GM12878 (cell line): ENCODE data around the gene FMN2. TPM values are rescaled to one million over a fixed set of nuclear protein-coding genes. Genes with fewer than 3 reads are reported as not detected.

Experiments
- ATAC-seq: fragments of 200-7000 bp; cut with Tn5 transposase; 3 replicates; pipeline ENCODE4 v1.9.1; 2020; ENCODE audit warnings: mild to moderate bottlenecking, moderate library complexity
- BruUV-seq: library from RNA; stranded (reverse); fragments of 400-500 nt; replicated peaks from 2 replicates; lab custom pipeline; 2021; lab: Mats Ljungman, UMichigan
- CTCF ChIA-PET: fragments of 300-600 bp; sonication (Branson Sonifier 250); formaldehyde crosslinking; extraction: SDS; loops from one replicate; lab custom pipeline; 2021; ENCODE audit warnings: inconsistent platforms; lab: Yijun Ruan, JAX
- POLR2A ChIA-PET: fragments of 350-600 bp; formaldehyde crosslinking; extraction: SDS; loops from one replicate; lab custom pipeline; 2021; ENCODE audit warnings: inconsistent platforms; lab: Charles Lee
- RAD21 ChIA-PET: fragments of 300-600 bp; sonication (Branson Sonifier 250); formaldehyde crosslinking; loops from one replicate; lab custom pipeline; 2023; ENCODE audit warnings: antibody characterized with exemption; ENCODE audit not compliant: unreplicated experiment; lab: Charles Lee
- SMC1A ChIA-PET: fragments of 300-600 bp; sonication (Branson Sonifier 250); formaldehyde crosslinking; loops from one replicate; lab custom pipeline; 2023; ENCODE audit not compliant: unreplicated experiment, uncharacterized antibody; lab: Charles Lee
- DNase-seq: peaks from one replicate; pipeline ENCODE4 v3.0.0-alpha.2; 2011; ENCODE audit warnings: low read depth, low spot score
- FAIRE-seq: peaks from 3 replicates; lab custom pipeline; 2011; peaks lifted over from hg19 to GRCh38; lab: Jason Lieb, UNC
- H2AFZ ChIP-seq: 2 replicates; pipeline ENCODE4 v1.6.0; 2011; ENCODE audit warnings: low read depth, low read length, control low read depth; ENCODE audit not compliant: control insufficient read depth
- H3K27ac ChIP-seq: 2 replicates; pipeline ENCODE4 v1.5.1; 2011; ENCODE audit warnings: control low read depth; ENCODE audit not compliant: control insufficient read depth, insufficient read depth
- H3K27me3 ChIP-seq, 2 experiments: replicated peaks in 1 of 2; 2 replicates each; pipeline versions ENCODE4 v1.6.0 to v1.6.1; 2011; ENCODE audit warnings: low read length in 1 of 2; ENCODE audit not compliant: control insufficient read depth in 2 of 2, insufficient read depth in 2 of 2
- H3K36me3 ChIP-seq, 2 experiments: 2 replicates each; pipeline ENCODE4 v1.5.1; 2011; ENCODE audit warnings: low read length in 1 of 2; ENCODE audit not compliant: control insufficient read depth in 2 of 2, insufficient read depth in 2 of 2
- H3K4me1 ChIP-seq: 2 replicates; pipeline ENCODE4 v1.6.1; 2011; ENCODE audit warnings: mild to moderate bottlenecking, low read length, moderate library complexity, mixed read lengths; ENCODE audit not compliant: control insufficient read depth, insufficient read depth
- H3K4me2 ChIP-seq: 2 replicates; pipeline ENCODE4 v1.6.0; 2011; ENCODE audit warnings: control low read depth; ENCODE audit not compliant: control insufficient read depth, insufficient read depth
- H3K4me3 ChIP-seq: fragments of 200-600 bp; sonication (generic); 2 replicates; pipeline ENCODE4 v1.5.1; 2016
- H3K79me2 ChIP-seq: 2 replicates; pipeline ENCODE4 v1.6.0; 2011; ENCODE audit warnings: low read length; ENCODE audit not compliant: control insufficient read depth, insufficient read depth
- H3K9ac ChIP-seq: 2 replicates; pipeline ENCODE4 v1.8.0; 2011; ENCODE audit warnings: low read length, control low read depth, mixed read lengths; ENCODE audit not compliant: control insufficient read depth, insufficient read depth
- H3K9me3 ChIP-seq: replicated peaks from 3 replicates; pipeline ENCODE4 v1.5.1; 2011; ENCODE audit warnings: mild to moderate bottlenecking, low read length; ENCODE audit not compliant: control insufficient read depth, insufficient read depth
- H4K20me1 ChIP-seq: 2 replicates; pipeline ENCODE4 v1.6.0; 2011; ENCODE audit not compliant: control insufficient read depth, insufficient read depth
- ASH2L ChIP-seq: fragments of 300-600, 200-600 bp; sonication (generic); IDR thresholded peaks from 2 replicates; pipeline ENCODE4 v1.6.1; 2017; ENCODE audit warnings: low read depth, mild to moderate bottlenecking, borderline replicate concordance
- CEBPZ ChIP-seq: fragments of 150-350 bp; IDR thresholded peaks from 2 replicates; pipeline ENCODE4 v1.6.1; 2016; ENCODE audit warnings: low read depth, low read length
- ETV6 ChIP-seq, 2 experiments: fragments of 450-650 bp in 1 of 2; IDR thresholded peaks in 1 of 2; conservative IDR thresholded peaks in 1 of 2; 2 replicates each; pipeline ENCODE4 v1.6.1; 2014; ENCODE audit warnings: antibody characterized with exemption in 1 of 2, borderline replicate concordance in 1 of 2, low read depth in 1 of 2, mild to moderate bottlenecking in 1 of 2, moderate library complexity in 1 of 2
- IRF4 ChIP-seq: IDR thresholded peaks from 2 replicates; pipeline ENCODE4 v1.6.1; 2011; ENCODE audit warnings: low read depth, low read length
- PAX8 ChIP-seq: fragments of 450-650 bp; IDR thresholded peaks from 2 replicates; pipeline ENCODE4 v1.6.1; 2017; ENCODE audit warnings: mild to moderate bottlenecking, moderate library complexity
- PKNOX1 ChIP-seq: fragments of 450-650 bp; IDR thresholded peaks from 2 replicates; pipeline ENCODE4 v1.6.1; 2016; ENCODE audit warnings: mild to moderate bottlenecking
- POLR2A ChIP-seq: IDR thresholded peaks from 2 replicates; pipeline ENCODE4 v1.6.1; 2011; ENCODE audit warnings: low read depth, mild to moderate bottlenecking, low read length
- RCOR1 ChIP-seq: conservative IDR thresholded peaks from 2 replicates; pipeline ENCODE4 v1.6.1; 2012; ENCODE audit warnings: low read depth, low read length, improper control_type of control experiment
- SMARCA5 ChIP-seq: fragments of 450-650 bp; IDR thresholded peaks from 2 replicates; pipeline ENCODE4 v1.6.1; 2017; ENCODE audit warnings: mild to moderate bottlenecking
- STAT1 ChIP-seq: fragments of 450-650 bp; conservative IDR thresholded peaks from 2 replicates; pipeline ENCODE4 v1.6.1; 2014; ENCODE audit warnings: antibody characterized with exemption, mild to moderate bottlenecking
- WGBS: methylation state at CpG from one replicate; pipeline ENCODE4 v1.1.6; 2016; ENCODE audit warnings: low lambda C conversion rate; ENCODE audit not compliant: insufficient replicate concordance, insufficient coverage; ENCODE audit errors: missing lambda C conversion rate; 5-methylcytosine and 5-hydroxymethylcytosine counted together
- in situ Hi-C: fragments of 300-500 bp; cut with MboI; formaldehyde crosslinking; loops from 9 replicates; pipeline ENCODE4 v1.14.3; 2018; ENCODE audit warnings: mixed read lengths
- intact Hi-C: fragments of 100-400 bp; cut with micrococcal nuclease; formaldehyde crosslinking; loops from one replicate; pipeline ENCODE4 v1.14.2; 2022; ENCODE audit not compliant: unreplicated experiment
- polyA plus RNA-seq, 11 experiments: library from polyadenylated mRNA; depleted of rRNA in 4 of 11; unstranded in 6 of 11; stranded (reverse) in 5 of 11; fragments of >200 nt; fragmentation: Nextera tagmentation in 4 of 11; fragmentation: Illumina TruSeq in 1 of 11; extraction: Ambion mirVana in 4 of 11; extraction: Trizol in 1 of 11; gene quantifications; 1 replicate in 1 of 11; 2 replicates in 10 of 11; pipeline versions ENCODE4 v1.2.1 to v1.2.3, GENCODE V29; 2011 to 2016; ENCODE audit warnings: inconsistent platforms in 2 of 11, missing spikeins in 2 of 11, low read depth in 1 of 11
- total RNA-seq, 4 experiments: library from RNA; depleted of rRNA in 3 of 4; stranded (reverse); fragments of >200 nt in 3 of 4; fragmentation: Illumina TruSeq in 1 of 4; extraction: Trizol in 1 of 4; gene quantifications; 2 replicates each; pipeline versions ENCODE4 v1.2.1 to v1.2.3, GENCODE V29; 2013 to 2021

FMN2 gene
- total and polyA plus RNA-seq, 10 of the 15 experiments (the other 5 are each of a cell fraction or from before 2014, with no cell fraction given) = 0.60 TPM; not detected in 9

GRCh38 chr1:240114222-240114621 lies 22.5 kb downstream of the FMN2 start:
- H3K79me2 ChIP-seq = no peaks in the 10 kb centered on the region
- no TSS peak for BruUV-seq
- intact Hi-C loops = no loop called here
- H3K27ac ChIP-seq = no peak overlapping the region
- CTCF ChIA-PET = no interaction called here
- no peak for FAIRE-seq
- SMC1A ChIA-PET = no interaction called here
- no peaks in the 10 kb centered on the region for H3K4me1 ChIP-seq
- RAD21 ChIA-PET = no interaction called here
- H3K9me3 ChIP-seq = no peaks in the 10 kb centered on the region
- no peak overlapping the region for H2AFZ ChIP-seq
- TF ChIP-seq PKNOX1 = no peak
- no peak for TF ChIP-seq SMARCA5
- TF ChIP-seq CEBPZ = no peak
- TF ChIP-seq ETV6 (conservative IDR thresholded peaks at IDR 0.05 in 1 of 2, IDR thresholded peaks at IDR 0.05 in 1 of 2; ENCODE audit: borderline replicate concordance in 1 of 2, low read depth in 1 of 2) = no peak
- TF ChIP-seq STAT1 = no peak
- TF ChIP-seq ASH2L = no peak
- TF ChIP-seq POLR2A = no peak
- no peak for TF ChIP-seq PAX8
- no peak for TF ChIP-seq IRF4
- no peak for TF ChIP-seq RCOR1
- ATAC-seq = no peak
- DNase-seq = no peak
- no peaks in the 10 kb centered on the region for H3K36me3 ChIP-seq
- H3K4me2 ChIP-seq = no peak overlapping the region
- in situ Hi-C loops = no loop called here
- no peaks in the 10 kb centered on the region for H3K27me3 ChIP-seq
- 0% methylated on average over 1 of the region's 1 CpG for WGBS
- H4K20me1 ChIP-seq = no peaks in the 10 kb centered on the region
- no peak overlapping the region for H3K9ac ChIP-seq
- POLR2A ChIA-PET = no interaction called here
- H3K4me3 ChIP-seq = no peak overlapping the region
